Suppressor macrophage treated with lipopolysaccharide for 4 hours (primary cell): ENCODE data around the gene PDZD11.
"Not testable (repeated sequence)": the region's sequence is repeated elsewhere in the genome, so short reads cannot be mapped to it uniquely, and the experiment has no call there.

Source experiments
- DNase-seq: peaks from one replicate; pipeline ENCODE4 v3.0.0-alpha.2; 2020

Gene PDZD11

GRCh38 chrX:70255452-70255851, 34.3 kb downstream of the PDZD11 start:
- no peak for DNase-seq

GRCh38 chrX:70254909-70255308, 34.8 kb downstream of the PDZD11 start:
- no peak for DNase-seq

- no peak for DNase-seq
Observed at GRCh38 chrX:70254063-70254400, 35.7 kb downstream of the PDZD11 start.

- DNase-seq = no peak
Observed at GRCh38 chrX:70253377-70254062, 36.2 kb downstream of the PDZD11 start.

GRCh38 chrX:70252491-70252890, 37.2 kb downstream of the PDZD11 start:
- DNase-seq = no peak

- DNase-seq = no peak
Observed at GRCh38 chrX:70247252-70247651, 42.5 kb downstream of the PDZD11 start.

GRCh38 chrX:70244881-70245280, 44.8 kb downstream of the PDZD11 start:
- no peak for DNase-seq

- not testable (repeated sequence) for DNase-seq
Observed at GRCh38 chrX:70243601-70244000, 46.1 kb downstream of the PDZD11 start.

- DNase-seq = no peak
Observed at GRCh38 chrX:70241501-70241900, 48.2 kb downstream of the PDZD11 start.

GRCh38 chrX:70240751-70241150, 49.0 kb downstream of the PDZD11 start:
- no peak for DNase-seq
